PC-3 (cell line): ENCODE results near the gene CLEC19A. TPM values are rescaled to one million over a fixed set of nuclear protein-coding genes. Genes with fewer than 3 reads are reported as not detected.
"Not testable (repeated sequence)": the region's sequence is repeated elsewhere in the genome, so short reads cannot be mapped to it uniquely, and the experiment has no call there.

Experiments used
- ATAC-seq: fragments of 200-7000 bp; cut with Tn5 transposase; 2 replicates; pipeline ENCODE4 v1.9.1; 2020; ENCODE audit warnings: mild to moderate bottlenecking, moderate library complexity
- BruUV-seq: library from RNA; stranded (reverse); fragments of 400-500 nt; replicated peaks from 2 replicates; lab custom pipeline; 2021; lab: Mats Ljungman, UMichigan
- CTCF ChIA-PET: fragments of 300-600 bp; sonication (Branson Sonifier 250); formaldehyde crosslinking; loops from one replicate; lab custom pipeline; 2022; ENCODE audit warnings: antibody characterized with exemption; lab: Charles Lee
- POLR2A ChIA-PET: fragments of 300-600 bp; sonication (Branson Sonifier 250); formaldehyde crosslinking; loops from one replicate; lab custom pipeline; 2022; ENCODE audit warnings: antibody characterized with exemption; ENCODE audit not compliant: unreplicated experiment; lab: Charles Lee
- DNase-seq: peaks from one replicate; pipeline ENCODE4 v3.0.0-alpha.2; 2015
- H2AFZ ChIP-seq: fragments of 300-600 bp; sonication (generic); 2 replicates; pipeline ENCODE4 v1.6.0; 2016; ENCODE audit warnings: antibody characterized with exemption, low read length
- H3F3A ChIP-seq: fragments of 300-600 bp; sonication (generic); one replicate; pipeline ENCODE4 v1.6.0; 2017; ENCODE audit warnings: antibody characterized with exemption, low read length, control low read depth, mild to moderate bottlenecking; ENCODE audit not compliant: unreplicated experiment
- H3K27ac ChIP-seq: fragments of 300-600 bp; sonication (generic); 2 replicates; pipeline ENCODE4 v1.5.1; 2016; ENCODE audit warnings: mild to moderate bottlenecking, low read length
- H3K27me3 ChIP-seq: fragments of 300-600 bp; sonication (generic); 2 replicates; pipeline ENCODE4 v1.6.1; 2016; ENCODE audit warnings: low read length, mixed read lengths
- H3K36me3 ChIP-seq: fragments of 300-600 bp; sonication (generic); 2 replicates; pipeline ENCODE4 v1.6.1; 2016; ENCODE audit warnings: low read depth, mixed run types, low read length, mixed read lengths
- H3K4me1 ChIP-seq: fragments of 300-600 bp; sonication (generic); 2 replicates; pipeline ENCODE4 v1.5.1; 2016; ENCODE audit warnings: low read length; ENCODE audit not compliant: insufficient read depth
- H3K4me2 ChIP-seq: fragments of 300-600 bp; sonication (generic); 2 replicates; pipeline ENCODE4 v1.6.0; 2016; ENCODE audit warnings: low read length
- H3K4me3 ChIP-seq: fragments of 300-600 bp; sonication (generic); 2 replicates; pipeline ENCODE4 v1.5.1; 2016; ENCODE audit warnings: mild to moderate bottlenecking, low read length, mixed read lengths
- H3K79me2 ChIP-seq: fragments of 300-600 bp; sonication (generic); 2 replicates; pipeline ENCODE4 v1.6.1; 2017; ENCODE audit warnings: low read length, mixed read lengths
- H3K9ac ChIP-seq: fragments of 300-600 bp; sonication (generic); 2 replicates; pipeline ENCODE4 v1.6.0; 2016; ENCODE audit warnings: mild to moderate bottlenecking, low read length
- H3K9me2 ChIP-seq: fragments of 300-600 bp; sonication (generic); replicated peaks from 2 replicates; pipeline ENCODE4 v1.6.1; 2016; ENCODE audit warnings: mixed run types, low read length, mixed read lengths
- H3K9me3 ChIP-seq: fragments of 300-600 bp; sonication (generic); 2 replicates; pipeline ENCODE4 v1.6.1; 2016; ENCODE audit warnings: low read length, mixed read lengths
- H4K20me1 ChIP-seq: fragments of 300-600 bp; sonication (generic); 2 replicates; pipeline ENCODE4 v1.6.1; 2016; ENCODE audit warnings: low read length, mixed read lengths
- EZH2 ChIP-seq: fragments of 300-600 bp; sonication (generic); IDR thresholded peaks from one replicate; pipeline ENCODE4 v1.6.1; 2017; ENCODE audit warnings: antibody characterized with exemption, mild to moderate bottlenecking, low read length; ENCODE audit not compliant: unreplicated experiment
- EZH2phosphoT487 ChIP-seq: fragments of 300-600 bp; sonication (generic); IDR thresholded peaks from 2 replicates; pipeline ENCODE4 v1.6.1; 2018; ENCODE audit warnings: mild to moderate bottlenecking, antibody characterized with exemption, low read length, borderline replicate concordance
- intact Hi-C: fragments of 100-400 bp; cut with micrococcal nuclease; formaldehyde crosslinking; loops from 2 replicates; pipeline ENCODE4 v1.9.0; 2023
- total RNA-seq: library from RNA; depleted of rRNA; stranded (reverse); fragments of >200 nt; gene quantifications from 2 replicates; pipeline ENCODE4 v1.2.3, GENCODE V29; 2014
- TF ChIP-seq, protein P1 (sequence below): fragments of 300-600 bp; sonication (generic); conservative IDR thresholded peaks from 2 replicates; pipeline ENCODE4 v1.5.1; 2017; ENCODE audit warnings: antibody characterized with exemption, low read depth, mild to moderate bottlenecking, low read length

The CLEC19A gene
- total RNA-seq, 1 experiment from 2014 or later = not detected

DNA sequence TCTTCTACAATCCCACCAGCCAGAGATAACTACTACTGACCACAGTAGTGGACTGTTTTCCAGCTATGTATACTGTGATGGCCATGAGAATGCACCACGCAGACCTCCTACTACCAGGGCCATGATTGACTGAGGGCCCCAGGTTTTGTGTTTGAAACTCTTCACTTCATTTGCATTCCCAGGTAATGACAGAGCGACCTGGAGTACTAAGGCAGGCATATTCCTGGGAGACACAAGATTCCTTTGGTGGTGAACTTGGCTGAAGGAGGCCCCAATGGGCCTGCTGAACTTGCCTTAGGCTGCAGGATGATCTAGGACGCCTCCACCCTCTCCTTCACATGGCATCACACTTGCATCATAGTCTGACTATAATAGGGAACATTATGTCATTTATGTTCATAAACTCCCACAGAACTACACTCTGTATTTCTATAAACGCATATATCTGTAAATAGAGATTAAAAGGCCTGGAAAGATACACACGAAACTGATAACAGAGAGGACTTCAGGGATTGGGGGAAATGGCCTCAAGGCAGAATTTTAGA, 30.4 kb downstream of the CLEC19A start:
- no peaks in the 10 kb centered on the region for H3F3A ChIP-seq
- no peak for DNase-seq
- POLR2A ChIA-PET = no interaction called here
- TF ChIP-seq EZH2 (no peak), EZH2phosphoT487 (no peak)
- TF ChIP-seq, protein P1, sequence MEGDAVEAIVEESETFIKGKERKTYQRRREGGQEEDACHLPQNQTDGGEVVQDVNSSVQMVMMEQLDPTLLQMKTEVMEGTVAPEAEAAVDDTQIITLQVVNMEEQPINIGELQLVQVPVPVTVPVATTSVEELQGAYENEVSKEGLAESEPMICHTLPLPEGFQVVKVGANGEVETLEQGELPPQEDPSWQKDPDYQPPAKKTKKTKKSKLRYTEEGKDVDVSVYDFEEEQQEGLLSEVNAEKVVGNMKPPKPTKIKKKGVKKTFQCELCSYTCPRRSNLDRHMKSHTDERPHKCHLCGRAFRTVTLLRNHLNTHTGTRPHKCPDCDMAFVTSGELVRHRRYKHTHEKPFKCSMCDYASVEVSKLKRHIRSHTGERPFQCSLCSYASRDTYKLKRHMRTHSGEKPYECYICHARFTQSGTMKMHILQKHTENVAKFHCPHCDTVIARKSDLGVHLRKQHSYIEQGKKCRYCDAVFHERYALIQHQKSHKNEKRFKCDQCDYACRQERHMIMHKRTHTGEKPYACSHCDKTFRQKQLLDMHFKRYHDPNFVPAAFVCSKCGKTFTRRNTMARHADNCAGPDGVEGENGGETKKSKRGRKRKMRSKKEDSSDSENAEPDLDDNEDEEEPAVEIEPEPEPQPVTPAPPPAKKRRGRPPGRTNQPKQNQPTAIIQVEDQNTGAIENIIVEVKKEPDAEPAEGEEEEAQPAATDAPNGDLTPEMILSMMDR = no peak
- CTCF ChIA-PET = no interaction called here
- BruUV-seq = no TSS peak
- H4K20me1 ChIP-seq = no peaks in the 10 kb centered on the region
- H3K27ac ChIP-seq = no peak overlapping the region
- no peaks in the 10 kb centered on the region for H3K9me3 ChIP-seq
- no peak overlapping the region for H3K4me2 ChIP-seq
- no peaks in the 10 kb centered on the region for H3K79me2 ChIP-seq
- no peaks in the 10 kb centered on the region for H3K36me3 ChIP-seq
- H3K4me3 ChIP-seq = no peak overlapping the region
- intact Hi-C loops = no loop called here
- H3K27me3 ChIP-seq = no peaks in the 10 kb centered on the region; the same call in 1 of the 2 replicates
- ATAC-seq = no peak
- H3K9ac ChIP-seq = no peak overlapping the region
- H2AFZ ChIP-seq = no peak overlapping the region
- no peaks in the 10 kb centered on the region for H3K9me2 ChIP-seq
- H3K4me1 ChIP-seq = no peaks in the 10 kb centered on the region

DNA sequence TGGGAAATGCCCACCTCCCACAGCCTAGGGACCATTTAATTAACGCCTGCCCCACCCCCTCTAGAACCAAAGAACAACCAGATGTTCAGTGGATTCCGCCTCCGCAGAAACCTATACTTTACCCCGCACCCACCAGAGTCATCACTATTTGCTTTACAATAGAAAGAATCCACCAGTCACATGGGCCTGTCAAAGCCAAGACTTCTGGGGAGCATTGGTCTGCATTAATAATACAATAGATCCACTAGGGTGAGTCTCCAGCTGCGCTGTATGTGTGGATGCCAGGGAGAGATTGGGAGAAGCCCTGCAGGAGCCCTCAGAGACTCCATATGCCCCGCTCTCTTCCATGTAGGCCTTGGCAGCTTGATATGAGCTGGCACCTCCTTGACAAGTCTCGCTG, 31.3 kb downstream of the CLEC19A start:
- ATAC-seq = no peak

DNA sequence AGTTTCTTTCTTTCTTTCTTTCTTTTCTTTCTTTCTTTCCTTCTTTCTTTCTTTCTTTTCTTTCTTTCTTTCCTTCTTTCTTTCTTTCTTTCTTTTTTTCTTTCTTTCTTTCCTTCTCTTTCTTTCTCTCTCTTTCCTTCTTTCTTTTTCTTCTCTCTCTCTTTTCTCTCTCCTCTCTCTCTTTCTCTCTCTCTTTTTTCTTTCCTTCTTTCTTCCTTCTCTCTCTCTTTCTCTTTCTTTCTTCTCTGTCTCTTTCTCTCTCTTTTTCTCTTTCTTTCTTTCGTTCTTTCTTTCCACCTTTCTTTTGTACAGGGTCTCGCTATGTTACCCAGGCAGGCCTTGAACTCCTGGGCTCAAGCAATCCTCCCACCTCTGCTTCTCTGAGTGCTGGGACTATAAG, 35.7 kb downstream of the CLEC19A start:
- POLR2A ChIA-PET, CTCF ChIA-PET, DNase-seq, H3K9ac ChIP-seq, H3K9me3 ChIP-seq, H3K79me2 ChIP-seq, H3K27ac ChIP-seq, H3K36me3 ChIP-seq, H4K20me1 ChIP-seq, H3K27me3 ChIP-seq, intact Hi-C loops, H3K4me1 ChIP-seq, H3K4me2 ChIP-seq, H2AFZ ChIP-seq, H3K4me3 ChIP-seq, ATAC-seq, H3F3A ChIP-seq, BruUV-seq, H3K9me2 ChIP-seq: not testable (repeated sequence)

More for the DNA sequence above, 31.3 kb downstream of the CLEC19A start:
- no peaks in the 10 kb centered on the region for H3K79me2 ChIP-seq
- POLR2A ChIA-PET = no interaction called here
- H2AFZ ChIP-seq = no peak overlapping the region
- H3K4me3 ChIP-seq = no peak overlapping the region
- TF ChIP-seq EZH2 (no peak), EZH2phosphoT487 (no peak)
- TF ChIP-seq, protein P1 = no peak
- DNase-seq = no peak
- H3K27me3 ChIP-seq = no peaks in the 10 kb centered on the region; the same call in 1 of the 2 replicates
- no peaks in the 10 kb centered on the region for H3K9me3 ChIP-seq
- no TSS peak for BruUV-seq
- H3K9me2 ChIP-seq = no peaks in the 10 kb centered on the region
- no peak overlapping the region for H3K9ac ChIP-seq
- intact Hi-C loops = no loop called here
- H4K20me1 ChIP-seq = no peaks in the 10 kb centered on the region
- H3K36me3 ChIP-seq = no peaks in the 10 kb centered on the region
- CTCF ChIA-PET = no interaction called here
- H3F3A ChIP-seq = no peaks in the 10 kb centered on the region
- H3K27ac ChIP-seq = no peak overlapping the region
- H3K4me2 ChIP-seq = no peak overlapping the region
- no peaks in the 10 kb centered on the region for H3K4me1 ChIP-seq
